Measurements from ENCODE around the gene LYRM9. TPM values are rescaled to one million over a fixed set of nuclear protein-coding genes. Genes with fewer than 3 reads are reported as not detected.
"Not testable (repeated sequence)": the region's sequence is repeated elsewhere in the genome, so short reads cannot be mapped to it uniquely, and the experiment has no call there.

The LYRM9 gene
- total and polyA plus RNA-seq, 2 of the 8 experiments (the other 6 are each of a cell fraction or from before 2014, with no cell fraction given): 4.3 to 5.2 TPM

DNA sequence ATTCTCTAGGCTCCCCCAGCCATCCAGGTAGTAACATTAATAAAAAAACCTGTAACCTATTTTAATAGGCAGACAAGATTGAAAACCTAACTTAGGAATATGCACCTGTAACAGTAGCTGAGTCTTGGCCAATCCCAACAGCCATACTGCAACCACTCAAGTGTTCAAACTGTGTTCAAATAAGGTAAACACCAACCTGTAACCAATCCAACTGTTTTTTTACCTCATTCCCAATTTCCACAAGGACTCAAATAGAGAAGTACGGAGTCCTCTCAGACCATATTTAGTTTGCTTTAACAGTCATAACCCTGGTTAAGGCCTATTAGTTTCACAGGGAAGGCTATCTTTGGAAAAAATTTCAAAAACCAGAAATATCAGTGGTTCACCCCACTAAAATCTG lies 52.5 kb downstream of the LYRM9 start (continued):
- TF ChIP-seq NANOG (IDR thresholded peaks at IDR 0.05; ENCODE audit: insufficient read depth, low read depth, low read length, poor library complexity, severe bottlenecking) (no peak), TCF12 (IDR thresholded peaks at IDR 0.05; ENCODE audit: low read depth, low read length) (no peak), GTF2F1 (IDR thresholded peaks at IDR 0.05; ENCODE audit: borderline replicate concordance, low read depth, low read length) (no peak), CBX8 (IDR thresholded peaks at IDR 0.05; ENCODE audit: borderline replicate concordance, low read depth, low read length) (no peak), RFX5 (IDR thresholded peaks at IDR 0.05; ENCODE audit: borderline replicate concordance, low read depth, low read length) (no peak), BRCA1 (IDR thresholded peaks at IDR 0.05; ENCODE audit: low read depth, low read length) (no peak), CHD1 (IDR thresholded peaks at IDR 0.05; ENCODE audit: low read depth, low read length) (no peak)

DNA sequence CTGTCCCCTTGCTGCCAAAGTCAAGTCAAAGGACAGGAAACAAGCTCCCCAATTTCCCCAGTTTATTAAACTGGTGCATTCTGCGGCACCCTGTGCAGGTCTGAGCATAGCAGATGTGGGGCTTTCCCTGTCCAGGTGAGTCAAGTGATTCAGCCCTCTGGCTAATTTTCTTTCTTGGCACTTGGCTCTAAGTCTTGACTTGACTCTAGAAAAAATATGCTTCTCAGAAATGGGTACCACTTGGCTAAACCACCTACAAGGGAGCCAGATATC lies 52.8 kb downstream of the LYRM9 start:
- H3K4me2 ChIP-seq (ENCODE audit: insufficient read depth in 1 of 2, low read depth in 2 of 2, low read length in 2 of 2); H3K27me3 ChIP-seq (replicated peaks in 1 of 4; ENCODE audit: control insufficient read depth in 3 of 4, extremely low read depth in 1 of 4, insufficient read depth in 3 of 4, low read length in 3 of 4); H4K5ac ChIP-seq (ENCODE audit: insufficient read length, low read depth, low read length); H3K36me3 ChIP-seq (ENCODE audit: control insufficient read depth in 2 of 4, insufficient read depth in 4 of 4, low read length in 3 of 4); H4K8ac ChIP-seq (ENCODE audit: extremely low read depth, insufficient read depth, low read length); H3K14ac ChIP-seq (ENCODE audit: insufficient read length); H3K18ac ChIP-seq (ENCODE audit: extremely low read depth, low read length); H3K23ac ChIP-seq (ENCODE audit: insufficient read length); H3K4me1 ChIP-seq (replicated peaks in 1 of 4; ENCODE audit: control insufficient read depth in 3 of 4, insufficient read depth in 4 of 4, low read length in 3 of 4); H3K23me2 ChIP-seq (ENCODE audit: low read depth, low read length); FAIRE-seq; H3K79me1 ChIP-seq (ENCODE audit: low read depth, low read length); H3K27ac ChIP-seq (ENCODE audit: low read depth, low read length); DNase-seq (ENCODE audit: low read depth in 1 of 2, low spot score in 2 of 2); H3K9me3 ChIP-seq (ENCODE audit: insufficient read depth in 2 of 2, low read depth in 1 of 2, low read length in 1 of 2); H2AK5ac ChIP-seq (ENCODE audit: low read depth, low read length); H3K4me3 ChIP-seq (ENCODE audit: extremely low read depth in 1 of 4, insufficient read depth in 2 of 4, low read depth in 3 of 4, low read length in 4 of 4); H3K9ac ChIP-seq (replicated peaks in 1 of 4; ENCODE audit: extremely low read depth in 1 of 4, low read depth in 3 of 4, low read length in 3 of 4); H2BK5ac ChIP-seq (ENCODE audit: low read depth, low read length); H3K56ac ChIP-seq (replicated peaks; ENCODE audit: insufficient read length, low read depth, low read length); H2BK15ac ChIP-seq (ENCODE audit: low read length); H4K91ac ChIP-seq (replicated peaks; ENCODE audit: insufficient read length, low read length); H4K20me1 ChIP-seq (replicated peaks in 1 of 2; ENCODE audit: control insufficient read depth in 1 of 2, insufficient read depth in 2 of 2, low read length in 2 of 2); H2AFZ ChIP-seq (ENCODE audit: low read length); H3K79me2 ChIP-seq (ENCODE audit: control insufficient read depth in 1 of 2, insufficient read depth in 2 of 2, low read length in 2 of 2); H2BK120ac ChIP-seq (replicated peaks; ENCODE audit: low read depth, low read length); H3K4ac ChIP-seq (replicated peaks; ENCODE audit: insufficient read length, low read depth, low read length); H2BK12ac ChIP-seq (ENCODE audit: low read depth, low read length); H2BK20ac ChIP-seq (ENCODE audit: low read length); CTCF ChIA-PET (ENCODE audit: partially characterized antibody); POLR2A ChIA-PET (ENCODE audit: partially characterized antibody): not testable (repeated sequence)
- WGBS, 2 experiments (ENCODE audit: extremely low coverage in 1 of 2, insufficient coverage in 1 of 2, insufficient read length in 1 of 2, insufficient replicate concordance in 2 of 2, low coverage in 1 of 2, low lambda C conversion rate in 2 of 2, missing lambda C conversion rate in 1 of 2): no CpG with 5 or more reads among the region's 1 CpG

Measured in H1 (cell line).